ENCODE measurements around the gene CLNS1A. TPM values are rescaled to one million over a fixed set of nuclear protein-coding genes. Genes with fewer than 3 reads are reported as not detected.
A peak's percentile ranks its signal among the peaks of the same experiment; 100 is the strongest.

Gene CLNS1A
- total RNA-seq, 1 experiment from 2014 or later = 147 TPM

DNA sequence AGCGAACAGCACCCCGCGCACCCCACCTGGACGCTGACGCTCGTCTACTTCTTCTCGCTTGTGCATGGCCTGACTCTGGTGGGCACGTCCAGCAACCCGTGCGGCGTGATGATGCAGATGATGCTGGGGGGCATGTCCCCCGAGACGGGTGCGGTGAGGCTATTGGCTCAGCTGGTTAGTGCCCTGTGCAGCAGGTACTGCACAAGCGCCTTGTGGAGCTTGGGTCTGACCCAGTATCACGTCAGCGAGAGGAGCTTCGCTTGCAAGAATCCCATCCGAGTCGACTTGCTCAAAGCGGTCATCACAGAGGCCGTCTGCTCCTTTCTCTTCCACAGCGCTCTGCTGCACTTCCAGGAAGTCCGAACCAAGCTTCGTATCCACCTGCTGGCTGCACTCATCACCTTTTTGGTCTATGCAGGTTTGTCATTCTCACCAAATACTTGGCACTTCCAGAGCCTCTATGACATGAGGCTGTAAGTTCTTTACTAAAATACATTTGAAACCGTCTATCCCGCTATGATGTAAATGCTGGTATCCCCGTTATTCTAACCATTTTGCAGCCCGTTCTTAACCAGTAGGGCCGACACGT, 47.3 kb downstream of the CLNS1A start:
- H3K27ac Mint-ChIP-seq = peak overlapping the region; percentile 81; the same call in 1 of the 2 replicates
- CTCF ChIA-PET = interaction anchor here (0.6 to 2.1 kb wide), 16 partner anchors 14 to 463 kb away, joined by 3 to 9 read pairs (median 4); partner anchors contain the start of gene MYO7A

DNA sequence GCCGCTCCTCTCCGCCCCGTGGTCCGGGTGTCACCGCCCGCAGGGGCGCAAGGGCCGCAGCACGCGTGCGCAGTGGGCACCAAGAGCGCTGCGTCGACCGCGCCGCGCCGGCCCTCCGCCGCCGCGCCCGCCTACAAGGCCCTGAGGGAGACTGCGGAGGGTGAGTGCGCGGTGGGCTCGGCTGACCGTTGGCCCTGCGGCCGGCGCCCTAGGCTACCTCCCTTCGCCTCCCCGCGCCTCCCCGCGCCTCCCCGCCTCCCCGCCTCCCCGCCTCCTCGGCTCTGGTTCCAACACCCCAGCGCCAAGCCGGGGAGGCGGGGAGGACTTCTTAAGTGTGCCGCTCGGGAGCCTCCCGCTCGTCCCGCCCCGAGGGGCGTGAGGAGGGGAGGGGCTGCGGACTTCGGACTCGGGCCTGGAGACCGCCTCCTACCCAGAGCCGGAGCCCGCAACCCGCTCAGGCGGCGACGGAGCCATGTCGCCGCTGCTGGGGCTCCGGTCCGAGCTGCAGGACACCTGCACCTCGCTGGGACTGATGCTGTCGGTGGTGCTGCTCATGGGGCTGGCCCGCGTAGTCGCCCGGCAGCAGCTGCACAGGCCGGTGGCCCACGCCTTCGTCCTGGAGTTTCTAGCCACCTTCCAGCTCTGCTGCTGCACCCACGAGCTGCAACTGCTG, 47.9 kb downstream of the CLNS1A start, which contains the start of gene AQP11:
AQP11 (plus strand) TSS at position 433 of the 673 bp plus-strand sequence; CDS start at position 473, 40 bp downstream.
- Mint-ChIP-seq H3K4me1 (peaks cover 12% of the 10 kb centered on the region), H3K27me3 (ENCODE audit: low read depth) (peaks cover 30% of the 10 kb centered on the region), H3K36me3 (peaks cover 15% of the 10 kb centered on the region), H3K27ac (peak within 1 kb of the TSS; percentile 81; the same call in 1 of the 2 replicates), H3K4me3 (peak within 1 kb of the TSS; percentile 84), H3K9me3 (peaks cover 22% of the 10 kb centered on the region)
- DNase-seq (ENCODE audit: low spot score) (peak; percentile 88), ATAC-seq (peak; percentile 92)
- ChIA-PET CTCF (interaction anchor here (0.6 to 2.1 kb wide), 16 partner anchors 13 to 462 kb away, joined by 3 to 9 read pairs (median 4); partner anchors contain the start of gene MYO7A), POLR2A (interaction anchor here (0.6 to 1.9 kb wide), 5 partner anchors 48 to 454 kb away, joined by 3 to 6 read pairs (median 3); partner anchors contain the start of gene CLNS1A)
- TF ChIP-seq ZNF396 (CRISPR knock-in tag; IDR thresholded peaks at IDR 0.05; ENCODE audit: borderline replicate concordance) = no peak
- no peak for TF ChIP-seq EMX1 (CRISPR knock-in tag; IDR thresholded peaks at IDR 0.05)
- TF ChIP-seq JAZF1 (CRISPR knock-in tag; IDR thresholded peaks at IDR 0.05) = no peak
- TF ChIP-seq GRHL2 (CRISPR knock-in tag; IDR thresholded peaks at IDR 0.05; ENCODE audit: insufficient replicate concordance, severe bottlenecking) = no peak
- TF ChIP-seq ESRRA (CRISPR knock-in tag; IDR thresholded peaks at IDR 0.05; ENCODE audit: borderline replicate concordance) = peak; percentile 84
- TF ChIP-seq PRRX2 (CRISPR knock-in tag; IDR thresholded peaks at IDR 0.05) = no peak
- TF ChIP-seq NR2C2 (CRISPR knock-in tag; IDR thresholded peaks at IDR 0.05) = no peak
- TF ChIP-seq, protein P1, sequence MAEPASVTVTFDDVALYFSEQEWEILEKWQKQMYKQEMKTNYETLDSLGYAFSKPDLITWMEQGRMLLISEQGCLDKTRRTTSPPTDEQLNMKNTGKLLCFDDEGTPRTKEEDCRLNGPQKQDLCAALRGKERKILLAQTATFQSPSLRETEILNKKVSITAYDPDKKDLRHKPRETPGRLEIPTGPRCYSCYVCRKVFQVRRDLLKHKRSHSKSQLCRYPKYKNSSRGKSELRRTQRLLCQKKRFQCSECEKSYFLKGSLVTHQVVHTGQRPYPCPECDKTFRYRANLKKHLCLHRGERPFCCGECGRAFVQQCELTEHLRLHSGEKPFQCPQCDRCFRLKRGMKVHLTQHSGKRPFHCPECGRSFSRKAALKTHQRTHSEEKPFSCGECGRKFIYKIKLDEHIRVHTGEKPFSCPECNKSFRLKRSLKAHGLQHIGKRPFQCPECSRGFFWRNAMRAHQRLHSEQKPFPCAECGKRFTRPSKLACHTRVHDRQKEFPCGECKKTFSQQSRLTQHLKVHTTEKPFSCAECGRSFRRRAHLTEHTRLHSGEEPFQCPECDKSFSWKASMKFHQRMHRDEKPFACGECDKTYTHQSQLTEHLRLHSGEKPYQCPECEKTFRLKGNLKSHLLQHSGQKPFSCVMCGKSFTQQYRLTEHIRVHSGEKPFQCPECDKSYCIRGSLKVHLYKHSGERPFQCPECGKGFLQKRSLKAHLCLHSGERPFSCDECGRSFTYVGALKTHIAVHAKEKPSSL (CRISPR knock-in tag; conservative IDR thresholded peaks at IDR 0.05) = no peak
- TF ChIP-seq RORB (CRISPR knock-in tag; IDR thresholded peaks at IDR 0.05) = no peak
- no peak for TF ChIP-seq SOX15 (CRISPR knock-in tag; IDR thresholded peaks at IDR 0.05)
- TF ChIP-seq, protein P2, sequence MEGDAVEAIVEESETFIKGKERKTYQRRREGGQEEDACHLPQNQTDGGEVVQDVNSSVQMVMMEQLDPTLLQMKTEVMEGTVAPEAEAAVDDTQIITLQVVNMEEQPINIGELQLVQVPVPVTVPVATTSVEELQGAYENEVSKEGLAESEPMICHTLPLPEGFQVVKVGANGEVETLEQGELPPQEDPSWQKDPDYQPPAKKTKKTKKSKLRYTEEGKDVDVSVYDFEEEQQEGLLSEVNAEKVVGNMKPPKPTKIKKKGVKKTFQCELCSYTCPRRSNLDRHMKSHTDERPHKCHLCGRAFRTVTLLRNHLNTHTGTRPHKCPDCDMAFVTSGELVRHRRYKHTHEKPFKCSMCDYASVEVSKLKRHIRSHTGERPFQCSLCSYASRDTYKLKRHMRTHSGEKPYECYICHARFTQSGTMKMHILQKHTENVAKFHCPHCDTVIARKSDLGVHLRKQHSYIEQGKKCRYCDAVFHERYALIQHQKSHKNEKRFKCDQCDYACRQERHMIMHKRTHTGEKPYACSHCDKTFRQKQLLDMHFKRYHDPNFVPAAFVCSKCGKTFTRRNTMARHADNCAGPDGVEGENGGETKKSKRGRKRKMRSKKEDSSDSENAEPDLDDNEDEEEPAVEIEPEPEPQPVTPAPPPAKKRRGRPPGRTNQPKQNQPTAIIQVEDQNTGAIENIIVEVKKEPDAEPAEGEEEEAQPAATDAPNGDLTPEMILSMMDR (IDR thresholded peaks at IDR 0.05) = no peak
- TF ChIP-seq, protein P3, sequence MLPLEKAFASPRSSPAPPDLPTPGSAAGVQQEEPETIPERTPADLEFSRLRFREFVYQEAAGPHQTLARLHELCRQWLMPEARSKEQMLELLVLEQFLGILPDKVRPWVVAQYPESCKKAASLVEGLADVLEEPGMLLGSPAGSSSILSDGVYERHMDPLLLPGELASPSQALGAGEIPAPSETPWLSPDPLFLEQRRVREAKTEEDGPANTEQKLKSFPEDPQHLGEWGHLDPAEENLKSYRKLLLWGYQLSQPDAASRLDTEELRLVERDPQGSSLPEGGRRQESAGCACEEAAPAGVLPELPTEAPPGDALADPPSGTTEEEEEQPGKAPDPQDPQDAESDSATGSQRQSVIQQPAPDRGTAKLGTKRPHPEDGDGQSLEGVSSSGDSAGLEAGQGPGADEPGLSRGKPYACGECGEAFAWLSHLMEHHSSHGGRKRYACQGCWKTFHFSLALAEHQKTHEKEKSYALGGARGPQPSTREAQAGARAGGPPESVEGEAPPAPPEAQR (CRISPR knock-in tag; IDR thresholded peaks at IDR 0.05) = no peak
- no peak for TF ChIP-seq SMAD4 (CRISPR knock-in tag; IDR thresholded peaks at IDR 0.05)
- TF ChIP-seq FOXP1 (CRISPR knock-in tag; IDR thresholded peaks at IDR 0.05; ENCODE audit: borderline replicate concordance) = peak; percentile 81; the same call in 1 of the 2 replicates
- TF ChIP-seq MYBL2 (CRISPR knock-in tag; IDR thresholded peaks at IDR 0.05) = no peak
- TF ChIP-seq, protein P4, sequence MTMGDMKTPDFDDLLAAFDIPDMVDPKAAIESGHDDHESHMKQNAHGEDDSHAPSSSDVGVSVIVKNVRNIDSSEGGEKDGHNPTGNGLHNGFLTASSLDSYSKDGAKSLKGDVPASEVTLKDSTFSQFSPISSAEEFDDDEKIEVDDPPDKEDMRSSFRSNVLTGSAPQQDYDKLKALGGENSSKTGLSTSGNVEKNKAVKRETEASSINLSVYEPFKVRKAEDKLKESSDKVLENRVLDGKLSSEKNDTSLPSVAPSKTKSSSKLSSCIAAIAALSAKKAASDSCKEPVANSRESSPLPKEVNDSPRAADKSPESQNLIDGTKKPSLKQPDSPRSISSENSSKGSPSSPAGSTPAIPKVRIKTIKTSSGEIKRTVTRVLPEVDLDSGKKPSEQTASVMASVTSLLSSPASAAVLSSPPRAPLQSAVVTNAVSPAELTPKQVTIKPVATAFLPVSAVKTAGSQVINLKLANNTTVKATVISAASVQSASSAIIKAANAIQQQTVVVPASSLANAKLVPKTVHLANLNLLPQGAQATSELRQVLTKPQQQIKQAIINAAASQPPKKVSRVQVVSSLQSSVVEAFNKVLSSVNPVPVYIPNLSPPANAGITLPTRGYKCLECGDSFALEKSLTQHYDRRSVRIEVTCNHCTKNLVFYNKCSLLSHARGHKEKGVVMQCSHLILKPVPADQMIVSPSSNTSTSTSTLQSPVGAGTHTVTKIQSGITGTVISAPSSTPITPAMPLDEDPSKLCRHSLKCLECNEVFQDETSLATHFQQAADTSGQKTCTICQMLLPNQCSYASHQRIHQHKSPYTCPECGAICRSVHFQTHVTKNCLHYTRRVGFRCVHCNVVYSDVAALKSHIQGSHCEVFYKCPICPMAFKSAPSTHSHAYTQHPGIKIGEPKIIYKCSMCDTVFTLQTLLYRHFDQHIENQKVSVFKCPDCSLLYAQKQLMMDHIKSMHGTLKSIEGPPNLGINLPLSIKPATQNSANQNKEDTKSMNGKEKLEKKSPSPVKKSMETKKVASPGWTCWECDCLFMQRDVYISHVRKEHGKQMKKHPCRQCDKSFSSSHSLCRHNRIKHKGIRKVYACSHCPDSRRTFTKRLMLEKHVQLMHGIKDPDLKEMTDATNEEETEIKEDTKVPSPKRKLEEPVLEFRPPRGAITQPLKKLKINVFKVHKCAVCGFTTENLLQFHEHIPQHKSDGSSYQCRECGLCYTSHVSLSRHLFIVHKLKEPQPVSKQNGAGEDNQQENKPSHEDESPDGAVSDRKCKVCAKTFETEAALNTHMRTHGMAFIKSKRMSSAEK (CRISPR knock-in tag; IDR thresholded peaks at IDR 0.05; ENCODE audit: borderline replicate concordance) = no peak
- peak; percentile 81; the same call in 1 of the 2 replicates for TF ChIP-seq FOXK1 (CRISPR knock-in tag; IDR thresholded peaks at IDR 0.05)
- no peak for TF ChIP-seq NR1H2 (CRISPR knock-in tag; IDR thresholded peaks at IDR 0.05)
- no peak for TF ChIP-seq TEAD4 (CRISPR knock-in tag; IDR thresholded peaks at IDR 0.05)
- TF ChIP-seq, protein P5, sequence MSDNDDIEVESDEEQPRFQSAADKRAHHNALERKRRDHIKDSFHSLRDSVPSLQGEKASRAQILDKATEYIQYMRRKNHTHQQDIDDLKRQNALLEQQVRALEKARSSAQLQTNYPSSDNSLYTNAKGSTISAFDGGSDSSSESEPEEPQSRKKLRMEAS (CRISPR knock-in tag; IDR thresholded peaks at IDR 0.05) = no peak

More for the DNA sequence above, 47.3 kb downstream of the CLNS1A start:
- H3K27me3 Mint-ChIP-seq (ENCODE audit: low read depth) = peaks cover 30% of the 10 kb centered on the region
- peak overlapping the region; percentile 84 for H3K4me3 Mint-ChIP-seq
- peaks cover 16% of the 10 kb centered on the region for H3K9me3 Mint-ChIP-seq
- ATAC-seq = peak; percentile 47
- POLR2A ChIA-PET = interaction anchor here (0.6 to 1.9 kb wide), 7 partner anchors 12 to 543 kb away, joined by 3 to 6 read pairs (median 3); partner anchors contain the start of gene CLNS1A
- peaks cover 9% of the 10 kb centered on the region for H3K36me3 Mint-ChIP-seq
- peak; percentile 34 for DNase-seq (ENCODE audit: low spot score)
- TF ChIP-seq CREB1 (CRISPR knock-in tag; IDR thresholded peaks at IDR 0.05) = peak; percentile 71
- no peak for TF ChIP-seq ZNF416 (CRISPR knock-in tag; IDR thresholded peaks at IDR 0.05)
- TF ChIP-seq, protein P5 (CRISPR knock-in tag; IDR thresholded peaks at IDR 0.05) = peak; percentile 83
- H3K4me1 Mint-ChIP-seq = peaks cover 12% of the 10 kb centered on the region

Measured in WTC11 (cell line).